Measurements from ENCODE around the gene OLFM4. TPM values are rescaled to one million over a fixed set of nuclear protein-coding genes. Genes with fewer than 3 reads are reported as not detected.

OLFM4 gene
- total and polyA plus RNA-seq, 2 donors (not counting 3 experiments of a cell fraction or from before 2014, with no cell fraction given) = not detected

DNA sequence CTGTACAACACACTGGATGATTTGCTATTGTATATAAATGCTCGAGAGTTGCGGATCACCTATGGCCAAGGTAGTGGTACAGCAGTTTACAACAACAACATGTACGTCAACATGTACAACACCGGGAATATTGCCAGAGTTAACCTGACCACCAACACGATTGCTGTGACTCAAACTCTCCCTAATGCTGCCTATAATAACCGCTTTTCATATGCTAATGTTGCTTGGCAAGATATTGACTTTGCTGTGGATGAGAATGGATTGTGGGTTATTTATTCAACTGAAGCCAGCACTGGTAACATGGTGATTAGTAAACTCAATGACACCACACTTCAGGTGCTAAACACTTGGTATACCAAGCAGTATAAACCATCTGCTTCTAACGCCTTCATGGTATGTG is 21.5 kb downstream of the OLFM4 start:
- no peak overlapping the region for H3K9ac ChIP-seq (replicated peaks; ENCODE audit: extremely low read depth, insufficient read depth, low read length)
- no TSS peak for BruUV-seq (replicated peaks)
- no peak overlapping the region for H3K4me3 ChIP-seq (replicated peaks in 1 of 3; ENCODE audit: insufficient read depth in 1 of 3, low read depth in 1 of 3, low read length in 3 of 3)
- H3K27ac ChIP-seq (ENCODE audit: insufficient read depth, low read depth, low read length) = no peak overlapping the region
- no peaks in the 10 kb centered on the region for H3K36me3 ChIP-seq (ENCODE audit: control insufficient read depth in 2 of 2, extremely low read depth in 1 of 2, insufficient read depth in 2 of 2, low read length in 2 of 2)
- H2AFZ ChIP-seq (ENCODE audit: low read depth, low read length) = no peak overlapping the region
- H3K4me2 ChIP-seq (ENCODE audit: insufficient read depth, low read length) = no peak overlapping the region
- ChIA-PET POLR2A (no interaction called here), CTCF (no interaction called here)
- peaks cover 3% of the 10 kb centered on the region for H3K9me1 ChIP-seq (replicated peaks; ENCODE audit: control insufficient read depth, extremely low read depth, insufficient read depth, low read length)
- H3K4me1 ChIP-seq (ENCODE audit: control insufficient read depth, extremely low read depth, insufficient read depth, low read length) = no peaks in the 10 kb centered on the region
- dilution Hi-C loops (cut with MboI; ENCODE audit: extremely low pct_ligation_motif_present, low sequenced_read_pairs) (no loop called here), intact Hi-C loops (cut with micrococcal nuclease) (no loop called here)
- FAIRE-seq = no peak
- H3K79me2 ChIP-seq (ENCODE audit: control insufficient read depth, insufficient read depth, low read length) = no peaks in the 10 kb centered on the region
- H4K20me1 ChIP-seq (replicated peaks; ENCODE audit: control insufficient read depth, extremely low read depth, insufficient read depth, low read length) = no peaks in the 10 kb centered on the region
- DNase-seq (ENCODE audit: low read depth, low spot score) = no peak
- peaks cover 2% of the 10 kb centered on the region for H3K9me3 ChIP-seq (replicated peaks; ENCODE audit: control insufficient read depth, insufficient read depth, low read length)
- H3K27me3 ChIP-seq (ENCODE audit: control insufficient read depth in 2 of 2, insufficient read depth in 2 of 2, low read length in 2 of 2) = no peaks in the 10 kb centered on the region
- no peak for TF ChIP-seq JUN (IDR thresholded peaks at IDR 0.05; ENCODE audit: borderline replicate concordance, insufficient read depth, insufficient read length, low read depth)
- TF ChIP-seq GATA2 (IDR thresholded peaks at IDR 0.05; ENCODE audit: insufficient read depth, insufficient read length, low read depth, low read length) = no peak
- no peak for TF ChIP-seq POLR2AphosphoS5 (IDR thresholded peaks at IDR 0.05; ENCODE audit: insufficient read depth, low read depth, low read length)
- TF ChIP-seq, protein P1, sequence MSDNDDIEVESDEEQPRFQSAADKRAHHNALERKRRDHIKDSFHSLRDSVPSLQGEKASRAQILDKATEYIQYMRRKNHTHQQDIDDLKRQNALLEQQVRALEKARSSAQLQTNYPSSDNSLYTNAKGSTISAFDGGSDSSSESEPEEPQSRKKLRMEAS (IDR thresholded peaks at IDR 0.05; ENCODE audit: insufficient read depth, insufficient read length) = no peak
- TF ChIP-seq FOS (IDR thresholded peaks at IDR 0.05; ENCODE audit: borderline replicate concordance, insufficient read depth, low read length) = no peak
- no peak for TF ChIP-seq MYC (IDR thresholded peaks at IDR 0.05; ENCODE audit: low read depth, low read length)

DNA sequence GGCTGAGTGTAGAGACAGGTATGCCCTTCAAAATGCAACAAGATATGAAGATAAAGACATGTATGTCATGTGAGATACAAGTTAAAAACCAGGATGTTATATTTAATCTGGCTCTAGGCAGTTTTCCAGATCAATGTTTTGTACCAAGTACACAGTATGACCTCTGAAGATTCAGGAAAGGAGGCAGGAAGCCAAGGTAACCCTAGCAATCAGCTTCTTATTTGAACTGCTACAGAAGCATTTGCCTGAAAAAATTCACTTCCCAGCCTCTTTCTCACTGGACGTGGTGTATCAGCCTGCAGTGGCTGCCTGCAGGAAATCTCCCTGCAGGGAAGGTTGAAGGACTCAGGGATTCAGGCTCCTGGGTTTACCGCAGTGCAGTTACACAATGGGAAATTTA is 24.1 kb downstream of the OLFM4 start:
- H2AFZ ChIP-seq (ENCODE audit: low read depth, low read length) = no peak overlapping the region
- H3K36me3 ChIP-seq (ENCODE audit: control insufficient read depth in 2 of 2, extremely low read depth in 1 of 2, insufficient read depth in 2 of 2, low read length in 2 of 2) = no peaks in the 10 kb centered on the region
- H3K9ac ChIP-seq (replicated peaks; ENCODE audit: extremely low read depth, insufficient read depth, low read length) = no peak overlapping the region
- ChIA-PET CTCF (no interaction called here), POLR2A (no interaction called here)
- FAIRE-seq = no peak
- DNase-seq (ENCODE audit: low read depth, low spot score) = peak; percentile 3
- H3K4me1 ChIP-seq (ENCODE audit: control insufficient read depth, extremely low read depth, insufficient read depth, low read length) = no peaks in the 10 kb centered on the region
- H3K79me2 ChIP-seq (ENCODE audit: control insufficient read depth, insufficient read depth, low read length) = no peaks in the 10 kb centered on the region
- no peaks in the 10 kb centered on the region for H4K20me1 ChIP-seq (replicated peaks; ENCODE audit: control insufficient read depth, extremely low read depth, insufficient read depth, low read length)
- no peak overlapping the region for H3K4me2 ChIP-seq (ENCODE audit: insufficient read depth, low read length)
- dilution Hi-C loops (cut with MboI; ENCODE audit: extremely low pct_ligation_motif_present, low sequenced_read_pairs) (no loop called here), intact Hi-C loops (cut with micrococcal nuclease) (no loop called here)
- no peaks in the 10 kb centered on the region for H3K9me1 ChIP-seq (replicated peaks; ENCODE audit: control insufficient read depth, extremely low read depth, insufficient read depth, low read length)
- no peak overlapping the region for H3K27ac ChIP-seq (ENCODE audit: insufficient read depth, low read depth, low read length)
- H3K4me3 ChIP-seq (replicated peaks in 1 of 3; ENCODE audit: insufficient read depth in 1 of 3, low read depth in 1 of 3, low read length in 3 of 3) = no peak overlapping the region
- no peak for TF ChIP-seq JUN (IDR thresholded peaks at IDR 0.05; ENCODE audit: borderline replicate concordance, insufficient read depth, insufficient read length, low read depth)
- no peak for TF ChIP-seq FOS (IDR thresholded peaks at IDR 0.05; ENCODE audit: borderline replicate concordance, insufficient read depth, low read length)
- TF ChIP-seq POLR2A (IDR thresholded peaks at IDR 0.05; ENCODE audit: low read depth, low read length) = no peak
- no peak for TF ChIP-seq EZH2 (IDR thresholded peaks at IDR 0.05; ENCODE audit: borderline replicate concordance, low read depth, low read length, severe bottlenecking)
- no peak for TF ChIP-seq MYC (IDR thresholded peaks at IDR 0.05; ENCODE audit: low read depth, low read length)
- TF ChIP-seq, protein P2, sequence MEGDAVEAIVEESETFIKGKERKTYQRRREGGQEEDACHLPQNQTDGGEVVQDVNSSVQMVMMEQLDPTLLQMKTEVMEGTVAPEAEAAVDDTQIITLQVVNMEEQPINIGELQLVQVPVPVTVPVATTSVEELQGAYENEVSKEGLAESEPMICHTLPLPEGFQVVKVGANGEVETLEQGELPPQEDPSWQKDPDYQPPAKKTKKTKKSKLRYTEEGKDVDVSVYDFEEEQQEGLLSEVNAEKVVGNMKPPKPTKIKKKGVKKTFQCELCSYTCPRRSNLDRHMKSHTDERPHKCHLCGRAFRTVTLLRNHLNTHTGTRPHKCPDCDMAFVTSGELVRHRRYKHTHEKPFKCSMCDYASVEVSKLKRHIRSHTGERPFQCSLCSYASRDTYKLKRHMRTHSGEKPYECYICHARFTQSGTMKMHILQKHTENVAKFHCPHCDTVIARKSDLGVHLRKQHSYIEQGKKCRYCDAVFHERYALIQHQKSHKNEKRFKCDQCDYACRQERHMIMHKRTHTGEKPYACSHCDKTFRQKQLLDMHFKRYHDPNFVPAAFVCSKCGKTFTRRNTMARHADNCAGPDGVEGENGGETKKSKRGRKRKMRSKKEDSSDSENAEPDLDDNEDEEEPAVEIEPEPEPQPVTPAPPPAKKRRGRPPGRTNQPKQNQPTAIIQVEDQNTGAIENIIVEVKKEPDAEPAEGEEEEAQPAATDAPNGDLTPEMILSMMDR (IDR thresholded peaks at IDR 0.05; ENCODE audit: extremely low read depth in 1 of 2, insufficient read depth in 1 of 2, low read depth in 1 of 2, low read length in 2 of 2) = no peak
- TF ChIP-seq, protein P1 (IDR thresholded peaks at IDR 0.05; ENCODE audit: insufficient read depth, insufficient read length) = no peak
- TF ChIP-seq POLR2AphosphoS5 (IDR thresholded peaks at IDR 0.05; ENCODE audit: insufficient read depth, low read depth, low read length) = no peak
- TF ChIP-seq GATA2 (IDR thresholded peaks at IDR 0.05; ENCODE audit: insufficient read depth, insufficient read length, low read depth, low read length) = no peak
- no peaks in the 10 kb centered on the region for H3K27me3 ChIP-seq (ENCODE audit: control insufficient read depth in 2 of 2, insufficient read depth in 2 of 2, low read length in 2 of 2)
- no TSS peak for BruUV-seq (replicated peaks)
- H3K9me3 ChIP-seq (replicated peaks; ENCODE audit: control insufficient read depth, insufficient read depth, low read length) = peaks cover 6% of the 10 kb centered on the region

All from endothelial cell of umbilical vein (primary cell).